SK-N-SH (cell line): ENCODE measurements around the gene SNTG2. TPM values are rescaled to one million over a fixed set of nuclear protein-coding genes. Genes with fewer than 3 reads are reported as not detected.

Source experiments
- CTCF ChIA-PET: fragments of 300-600, 350-600 bp; formaldehyde crosslinking; extraction: SDS; loops from one replicate; lab custom pipeline; 2021; lab: Yijun Ruan, JAX
- POLR2A ChIA-PET: fragments of 350-600 bp; sonication (Branson Sonifier 250); formaldehyde crosslinking; extraction: SDS; loops from one replicate; lab custom pipeline; 2020; ENCODE audit warnings: antibody characterized with exemption, inconsistent platforms; lab: Yijun Ruan, JAX
- DNase-seq: peaks from one replicate; pipeline ENCODE4 v3.0.0; 2012
- H2AFZ ChIP-seq: fragments of 200-600 bp; sonication (generic); 2 replicates; pipeline ENCODE4 v1.8.1; 2016; ENCODE audit warnings: antibody characterized with exemption, mild to moderate bottlenecking, low read depth
- H3F3A ChIP-seq: fragments of 200-600 bp; sonication (generic); replicated peaks from 2 replicates; pipeline ENCODE3; 2016; ENCODE audit warnings: antibody characterized with exemption, mild to moderate bottlenecking; ENCODE audit not compliant: insufficient read depth
- H3K27ac ChIP-seq, 2 experiments: fragments of 200-500 bp in 1 of 2; fragments of 200-600 bp in 1 of 2; sonication (Bioruptor generic) in 1 of 2; sonication (generic), shearing (Covaris generic) in 1 of 2; 2 replicates each; pipeline versions ENCODE4 v1.5.1 to v1.6.1; 2014 to 2016; ENCODE audit warnings: low read depth in 2 of 2, inconsistent platforms in 1 of 2, low read length in 1 of 2, mild to moderate bottlenecking in 1 of 2, mixed read lengths in 1 of 2
- H3K27me3 ChIP-seq: fragments of 200-600 bp; sonication (generic), shearing (Covaris generic); 2 replicates; pipeline ENCODE4 v1.6.1; 2016; ENCODE audit warnings: mixed run types; ENCODE audit not compliant: insufficient read depth
- H3K36me3 ChIP-seq, 2 experiments: fragments of 200-500 bp in 1 of 2; fragments of 200-600 bp in 1 of 2; sonication (Bioruptor generic) in 1 of 2; sonication (generic) in 1 of 2; replicated peaks in 1 of 2; 2 replicates each; pipeline versions ENCODE3 to v1.5.1; 2014 to 2016; ENCODE audit warnings: low read length in 1 of 2, mild to moderate bottlenecking in 1 of 2; ENCODE audit not compliant: insufficient read depth in 2 of 2, control insufficient read depth in 1 of 2
- H3K4me1 ChIP-seq, 2 experiments: fragments of 200-500 bp in 1 of 2; fragments of 200-600 bp in 1 of 2; sonication (Bioruptor generic) in 1 of 2; sonication (generic), shearing (Covaris generic) in 1 of 2; 2 replicates each; pipeline versions ENCODE4 v1.5.1 to v1.6.1; 2014 to 2016; ENCODE audit warnings: low read depth in 1 of 2, low read length in 1 of 2, mixed run types in 1 of 2; ENCODE audit not compliant: insufficient read depth in 2 of 2, control insufficient read depth in 1 of 2
- H3K4me2 ChIP-seq: fragments of 200-600 bp; sonication (generic), shearing (Covaris generic); 2 replicates; pipeline ENCODE4 v1.6.1; 2017; ENCODE audit warnings: mixed run types
- H3K4me3 ChIP-seq, 2 experiments: fragments of 200-500 bp in 1 of 2; fragments of 200-600 bp in 1 of 2; sonication (Bioruptor generic) in 1 of 2; sonication (generic), shearing (Covaris generic) in 1 of 2; 2 replicates each; pipeline versions ENCODE4 v1.5.1 to v1.8.1; 2014 to 2016; ENCODE audit warnings: low read depth in 2 of 2, inconsistent platforms in 1 of 2, low read length in 1 of 2, mild to moderate bottlenecking in 1 of 2, mixed read lengths in 1 of 2, moderate library complexity in 1 of 2
- H3K79me2 ChIP-seq: fragments of 200-600 bp; sonication (generic); 2 replicates; pipeline ENCODE4 v1.8.1; 2017; ENCODE audit warnings: mild to moderate bottlenecking; ENCODE audit not compliant: insufficient read depth
- H3K9ac ChIP-seq: fragments of 200-600 bp; sonication (generic); 2 replicates; pipeline ENCODE4 v1.6.1; 2017; ENCODE audit warnings: mixed run types
- H3K9me2 ChIP-seq: fragments of 200-600 bp; sonication (generic); 2 replicates; pipeline ENCODE4 v1.6.1; 2017; ENCODE audit warnings: mixed run types
- H3K9me3 ChIP-seq: fragments of 200-600 bp; sonication (generic); 2 replicates; pipeline ENCODE4 v1.6.1; 2017; ENCODE audit warnings: mixed run types, mild to moderate bottlenecking, moderate library complexity
- H4K20me1 ChIP-seq: fragments of 200-600 bp; sonication (generic); 2 replicates; pipeline ENCODE4 v1.6.1; 2017; ENCODE audit warnings: mild to moderate bottlenecking, mixed run types; ENCODE audit not compliant: insufficient read depth
- CHD2 ChIP-seq: fragments of 150-350 bp; IDR thresholded peaks from 2 replicates; pipeline ENCODE4 v1.6.1; 2018; ENCODE audit warnings: low read length; ENCODE audit not compliant: partially characterized antibody
- FOXJ3 ChIP-seq: sonication (generic); formaldehyde crosslinking; IDR thresholded peaks from 2 replicates; pipeline ENCODE4 v1.5.1; 2020; ENCODE audit warnings: mild to moderate bottlenecking, missing genetic modification reagents
- JUND ChIP-seq: IDR thresholded peaks from 2 replicates; pipeline ENCODE4 v1.4.0; 2012
- RFX5 ChIP-seq: IDR thresholded peaks from 2 replicates; pipeline ENCODE4 v1.6.1; 2012; ENCODE audit warnings: mild to moderate bottlenecking, improper control_type of control experiment, low read length
- WGBS: methylation state at CpG from one replicate; pipeline ENCODE4 v1.1.6; 2017; ENCODE audit warnings: low lambda C conversion rate; 5-methylcytosine and 5-hydroxymethylcytosine counted together
- polyA plus RNA-seq, 3 experiments: library from polyadenylated mRNA; depleted of rRNA; stranded (reverse); fragments of >200 nt; gene quantifications; 2 replicates each; pipeline ENCODE4 v1.2.3, GENCODE V29; 2012
- TF ChIP-seq, protein P1 (sequence below): IDR thresholded peaks from 2 replicates; pipeline ENCODE4 v1.6.1; 2012; ENCODE audit warnings: mild to moderate bottlenecking, low read depth, low read length, moderate library complexity
- TF ChIP-seq, protein P2 (sequence below): IDR thresholded peaks from 2 replicates; pipeline ENCODE4 v1.4.0; 2012; ENCODE audit warnings: low read depth, borderline replicate concordance
- TF ChIP-seq, protein P3 (sequence below): IDR thresholded peaks from 2 replicates; pipeline ENCODE4 v1.4.0; 2012; ENCODE audit warnings: low read depth, borderline replicate concordance
- TF ChIP-seq, protein P4 (sequence below): fragments of 200-600 bp; sonication (generic); IDR thresholded peaks from 2 replicates; pipeline ENCODE4 v1.6.1; 2017; ENCODE audit warnings: antibody characterized with exemption, mild to moderate bottlenecking, moderate library complexity

Gene SNTG2
- polyA plus RNA-seq, 1 of the 3 experiments (the other 2 are of a cell fraction) = not detected

DNA sequence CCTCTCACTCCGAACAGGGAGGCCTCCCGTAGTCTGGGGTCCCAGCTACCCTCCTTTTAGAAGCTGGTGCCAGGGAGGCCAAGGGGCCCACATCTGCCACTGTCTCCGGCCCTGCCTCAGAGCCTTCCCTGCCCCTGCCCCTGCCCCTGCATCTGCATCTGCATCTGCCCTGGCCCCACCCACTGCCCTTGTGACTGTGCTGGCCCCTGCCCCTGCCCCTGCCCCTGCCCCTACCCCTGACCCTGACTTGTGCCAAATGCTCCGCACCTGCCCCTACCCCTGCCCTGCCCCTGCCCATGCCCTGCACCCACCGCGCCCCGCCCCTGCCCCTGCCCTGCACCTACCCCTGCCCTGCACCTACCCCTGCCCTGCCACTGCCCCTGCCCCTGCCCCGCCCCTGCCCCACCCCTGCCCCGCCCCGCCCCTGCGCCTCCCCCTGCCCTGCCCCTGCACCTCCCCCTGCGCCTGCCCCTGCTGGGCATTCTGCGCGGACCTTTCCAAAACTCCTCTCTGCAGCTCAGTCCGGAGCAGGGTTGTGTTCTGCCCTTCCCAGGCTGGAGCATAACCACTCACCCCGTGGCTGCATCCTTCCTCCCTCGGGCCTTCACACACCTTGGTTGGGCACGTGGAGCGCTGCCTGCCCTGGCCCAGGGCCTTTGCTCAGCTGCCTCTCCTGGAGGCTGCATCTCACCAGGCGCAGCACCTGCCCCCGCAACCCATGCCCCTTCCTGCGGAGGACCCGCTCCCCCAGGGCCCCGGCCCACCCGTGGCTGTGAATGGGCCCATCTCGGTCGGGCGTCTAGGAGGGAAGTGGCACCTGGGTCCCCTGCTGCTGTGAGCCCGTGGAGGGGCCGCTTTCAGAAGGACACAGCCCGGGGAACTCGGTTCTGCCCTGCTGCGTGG is 5.4 kb downstream of the SNTG2 start:
- TF ChIP-seq, protein P1, sequence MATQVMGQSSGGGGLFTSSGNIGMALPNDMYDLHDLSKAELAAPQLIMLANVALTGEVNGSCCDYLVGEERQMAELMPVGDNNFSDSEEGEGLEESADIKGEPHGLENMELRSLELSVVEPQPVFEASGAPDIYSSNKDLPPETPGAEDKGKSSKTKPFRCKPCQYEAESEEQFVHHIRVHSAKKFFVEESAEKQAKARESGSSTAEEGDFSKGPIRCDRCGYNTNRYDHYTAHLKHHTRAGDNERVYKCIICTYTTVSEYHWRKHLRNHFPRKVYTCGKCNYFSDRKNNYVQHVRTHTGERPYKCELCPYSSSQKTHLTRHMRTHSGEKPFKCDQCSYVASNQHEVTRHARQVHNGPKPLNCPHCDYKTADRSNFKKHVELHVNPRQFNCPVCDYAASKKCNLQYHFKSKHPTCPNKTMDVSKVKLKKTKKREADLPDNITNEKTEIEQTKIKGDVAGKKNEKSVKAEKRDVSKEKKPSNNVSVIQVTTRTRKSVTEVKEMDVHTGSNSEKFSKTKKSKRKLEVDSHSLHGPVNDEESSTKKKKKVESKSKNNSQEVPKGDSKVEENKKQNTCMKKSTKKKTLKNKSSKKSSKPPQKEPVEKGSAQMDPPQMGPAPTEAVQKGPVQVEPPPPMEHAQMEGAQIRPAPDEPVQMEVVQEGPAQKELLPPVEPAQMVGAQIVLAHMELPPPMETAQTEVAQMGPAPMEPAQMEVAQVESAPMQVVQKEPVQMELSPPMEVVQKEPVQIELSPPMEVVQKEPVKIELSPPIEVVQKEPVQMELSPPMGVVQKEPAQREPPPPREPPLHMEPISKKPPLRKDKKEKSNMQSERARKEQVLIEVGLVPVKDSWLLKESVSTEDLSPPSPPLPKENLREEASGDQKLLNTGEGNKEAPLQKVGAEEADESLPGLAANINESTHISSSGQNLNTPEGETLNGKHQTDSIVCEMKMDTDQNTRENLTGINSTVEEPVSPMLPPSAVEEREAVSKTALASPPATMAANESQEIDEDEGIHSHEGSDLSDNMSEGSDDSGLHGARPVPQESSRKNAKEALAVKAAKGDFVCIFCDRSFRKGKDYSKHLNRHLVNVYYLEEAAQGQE = no peak
- TF ChIP-seq JUND (no peak), CHD2 (no peak), FOXJ3 (CRISPR knock-in tag) (no peak), RFX5 (no peak)
- TF ChIP-seq, protein P2, sequence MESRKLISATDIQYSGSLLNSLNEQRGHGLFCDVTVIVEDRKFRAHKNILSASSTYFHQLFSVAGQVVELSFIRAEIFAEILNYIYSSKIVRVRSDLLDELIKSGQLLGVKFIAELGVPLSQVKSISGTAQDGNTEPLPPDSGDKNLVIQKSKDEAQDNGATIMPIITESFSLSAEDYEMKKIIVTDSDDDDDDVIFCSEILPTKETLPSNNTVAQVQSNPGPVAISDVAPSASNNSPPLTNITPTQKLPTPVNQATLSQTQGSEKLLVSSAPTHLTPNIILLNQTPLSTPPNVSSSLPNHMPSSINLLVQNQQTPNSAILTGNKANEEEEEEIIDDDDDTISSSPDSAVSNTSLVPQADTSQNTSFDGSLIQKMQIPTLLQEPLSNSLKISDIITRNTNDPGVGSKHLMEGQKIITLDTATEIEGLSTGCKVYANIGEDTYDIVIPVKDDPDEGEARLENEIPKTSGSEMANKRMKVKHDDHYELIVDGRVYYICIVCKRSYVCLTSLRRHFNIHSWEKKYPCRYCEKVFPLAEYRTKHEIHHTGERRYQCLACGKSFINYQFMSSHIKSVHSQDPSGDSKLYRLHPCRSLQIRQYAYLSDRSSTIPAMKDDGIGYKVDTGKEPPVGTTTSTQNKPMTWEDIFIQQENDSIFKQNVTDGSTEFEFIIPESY = no peak
- TF ChIP-seq, protein P3, sequence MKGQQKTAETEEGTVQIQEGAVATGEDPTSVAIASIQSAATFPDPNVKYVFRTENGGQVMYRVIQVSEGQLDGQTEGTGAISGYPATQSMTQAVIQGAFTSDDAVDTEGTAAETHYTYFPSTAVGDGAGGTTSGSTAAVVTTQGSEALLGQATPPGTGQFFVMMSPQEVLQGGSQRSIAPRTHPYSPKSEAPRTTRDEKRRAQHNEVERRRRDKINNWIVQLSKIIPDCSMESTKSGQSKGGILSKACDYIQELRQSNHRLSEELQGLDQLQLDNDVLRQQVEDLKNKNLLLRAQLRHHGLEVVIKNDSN = no peak
- no peak overlapping the region for H3K4me3 ChIP-seq
- peaks cover 0 to 2% of the 10 kb centered on the region in 2 experiments; a peak in 1 of 4 replicates for H3K4me1 ChIP-seq
- no peaks in the 10 kb centered on the region for H3K36me3 ChIP-seq
- H4K20me1 ChIP-seq = no peaks in the 10 kb centered on the region
- H3K9me2 ChIP-seq = no peaks in the 10 kb centered on the region
- WGBS = 50% methylated on average over 26 of the region's 33 CpGs
- ChIA-PET POLR2A (no interaction called here), CTCF (interaction anchor here (0.9 to 5.9 kb wide), 16 partner anchors 8 to 814 kb away, joined by 3 to 65 read pairs (median 12); no protein-coding TSS in a partner anchor)
- DNase-seq = no peak
- no peaks in the 10 kb centered on the region for H3K9me3 ChIP-seq
- no peaks in the 10 kb centered on the region for H3F3A ChIP-seq
- H3K79me2 ChIP-seq = no peaks in the 10 kb centered on the region
- H3K27ac ChIP-seq = no peak overlapping the region
- H3K27me3 ChIP-seq = no peaks in the 10 kb centered on the region
- no peak overlapping the region for H3K4me2 ChIP-seq
- H3K9ac ChIP-seq = no peak overlapping the region
- H2AFZ ChIP-seq = no peak overlapping the region

DNA sequence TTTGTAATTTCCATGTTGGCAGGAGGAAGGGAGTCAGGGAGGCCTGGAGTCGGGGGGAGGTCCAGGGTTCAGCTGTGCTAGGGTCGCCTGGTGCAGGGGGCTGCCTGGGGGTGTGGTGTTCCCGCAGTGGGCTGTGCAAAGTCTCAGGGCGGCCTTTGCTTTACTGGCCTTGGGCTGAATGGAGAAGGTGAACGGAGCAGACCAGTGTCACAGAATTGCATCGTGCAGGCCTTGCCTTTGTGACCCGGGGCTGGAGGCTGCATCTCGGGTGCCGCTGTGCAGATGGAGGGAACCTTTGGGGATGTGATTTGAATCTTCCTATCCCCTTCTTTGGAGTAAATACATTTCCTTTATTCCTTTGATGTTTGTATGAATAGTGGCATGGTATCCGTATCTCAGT is 8.8 kb downstream of the SNTG2 start:
- H3K27ac ChIP-seq = no peak overlapping the region
- no peak for DNase-seq
- H3K9me2 ChIP-seq = no peaks in the 10 kb centered on the region
- H3K4me3 ChIP-seq = no peak overlapping the region
- H3K4me1 ChIP-seq = peaks cover 0 to 2% of the 10 kb centered on the region in 2 experiments; a peak in 1 of 4 replicates
- H3K79me2 ChIP-seq = no peaks in the 10 kb centered on the region
- H2AFZ ChIP-seq = no peak overlapping the region
- TF ChIP-seq, protein P4, sequence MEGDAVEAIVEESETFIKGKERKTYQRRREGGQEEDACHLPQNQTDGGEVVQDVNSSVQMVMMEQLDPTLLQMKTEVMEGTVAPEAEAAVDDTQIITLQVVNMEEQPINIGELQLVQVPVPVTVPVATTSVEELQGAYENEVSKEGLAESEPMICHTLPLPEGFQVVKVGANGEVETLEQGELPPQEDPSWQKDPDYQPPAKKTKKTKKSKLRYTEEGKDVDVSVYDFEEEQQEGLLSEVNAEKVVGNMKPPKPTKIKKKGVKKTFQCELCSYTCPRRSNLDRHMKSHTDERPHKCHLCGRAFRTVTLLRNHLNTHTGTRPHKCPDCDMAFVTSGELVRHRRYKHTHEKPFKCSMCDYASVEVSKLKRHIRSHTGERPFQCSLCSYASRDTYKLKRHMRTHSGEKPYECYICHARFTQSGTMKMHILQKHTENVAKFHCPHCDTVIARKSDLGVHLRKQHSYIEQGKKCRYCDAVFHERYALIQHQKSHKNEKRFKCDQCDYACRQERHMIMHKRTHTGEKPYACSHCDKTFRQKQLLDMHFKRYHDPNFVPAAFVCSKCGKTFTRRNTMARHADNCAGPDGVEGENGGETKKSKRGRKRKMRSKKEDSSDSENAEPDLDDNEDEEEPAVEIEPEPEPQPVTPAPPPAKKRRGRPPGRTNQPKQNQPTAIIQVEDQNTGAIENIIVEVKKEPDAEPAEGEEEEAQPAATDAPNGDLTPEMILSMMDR = no peak
- no peak overlapping the region for H3K4me2 ChIP-seq
- H3K9me3 ChIP-seq = no peaks in the 10 kb centered on the region; the same call in 1 of the 2 replicates
- no peaks in the 10 kb centered on the region for H4K20me1 ChIP-seq
- H3K36me3 ChIP-seq = no peaks in the 10 kb centered on the region
- 43% methylated on average over 9 of the region's 10 CpGs for WGBS
- ChIA-PET POLR2A (no interaction called here), CTCF (interaction anchor here (1.2 to 6.2 kb wide), 5 partner anchors 182 to 591 kb away, joined by 3 to 28 read pairs (median 4); no protein-coding TSS in a partner anchor)
- no peak overlapping the region for H3K9ac ChIP-seq
- H3F3A ChIP-seq = no peaks in the 10 kb centered on the region
- H3K27me3 ChIP-seq = no peaks in the 10 kb centered on the region
